PFSK-1 (cell line): ENCODE data around the gene RNF217.

ENCODE experiments used
- FOXP2 ChIP-seq: optimal IDR thresholded peaks from 2 replicates; pipeline ENCODE3; 2011; ENCODE audit warnings: borderline replicate concordance, control low read depth, inconsistent platforms; ENCODE audit not compliant: insufficient read depth; ENCODE audit errors: extremely low read length, extremely low read depth
- POLR2AphosphoS5 ChIP-seq: IDR thresholded peaks from 2 replicates; pipeline ENCODE4 v1.6.1; 2012; ENCODE audit warnings: low read depth, mild to moderate bottlenecking, control low read depth, low read length, moderate library complexity
- REST ChIP-seq, 2 experiments: IDR thresholded peaks; 2 replicates each; pipeline versions ENCODE4 v1.6.1 to v1.8.0; 2011 to 2012; ENCODE audit warnings: low read depth in 2 of 2, low read length in 2 of 2, control low read depth in 1 of 2, inconsistent platforms in 1 of 2, mild to moderate bottlenecking in 1 of 2, moderate library complexity in 1 of 2; ENCODE audit not compliant: insufficient read depth in 1 of 2
- SIN3A ChIP-seq: IDR thresholded peaks from 2 replicates; pipeline ENCODE4 v1.6.1; 2012; ENCODE audit warnings: mild to moderate bottlenecking, low read length, moderate library complexity, borderline replicate concordance; ENCODE audit not compliant: insufficient read depth
- TAF1 ChIP-seq: IDR thresholded peaks from 2 replicates; pipeline ENCODE4 v1.6.1; 2012; ENCODE audit warnings: low read length, control low read depth, borderline replicate concordance; ENCODE audit not compliant: insufficient read depth

RNF217 gene

GRCh38 chr6:124963831-124964763 lies 1.9 kb downstream of the RNF217 start:
- TF ChIP-seq POLR2AphosphoS5 (no peak), FOXP2 (no peak), SIN3A (no peak), REST (IDR thresholded peaks at IDR 0.05; ENCODE audit: insufficient read depth in 1 of 2, low read depth in 2 of 2, low read length in 2 of 2) (no peak), TAF1 (no peak)

- TF ChIP-seq POLR2AphosphoS5 (no peak), SIN3A (no peak), REST (IDR thresholded peaks at IDR 0.05; ENCODE audit: insufficient read depth in 1 of 2, low read depth in 2 of 2, low read length in 2 of 2) (no peak), FOXP2 (no peak), TAF1 (no peak)
Measured at GRCh38 chr6:124964764-124965105, 2.5 kb downstream of the RNF217 start.

DNA sequence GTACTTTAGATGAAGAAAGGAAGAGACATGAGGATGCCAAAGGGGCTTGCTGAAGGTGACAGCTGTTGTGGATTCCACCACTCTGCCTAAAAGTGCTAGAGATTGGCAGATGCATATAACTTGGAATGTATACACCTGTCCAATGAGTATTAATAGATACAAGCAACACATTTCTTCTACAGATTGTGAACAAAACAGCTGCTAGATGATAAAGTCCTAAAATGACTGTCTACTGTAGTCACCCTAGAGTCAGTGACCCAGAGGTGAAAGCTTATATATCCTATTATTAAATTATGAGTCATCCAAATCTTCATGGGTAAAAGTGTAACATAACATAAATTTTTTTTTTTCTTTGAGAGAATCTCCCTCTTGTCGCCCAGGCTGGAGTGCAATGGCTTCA lies 5.2 kb downstream of the RNF217 start:
- TF ChIP-seq POLR2AphosphoS5 (no peak), FOXP2 (no peak)

DNA sequence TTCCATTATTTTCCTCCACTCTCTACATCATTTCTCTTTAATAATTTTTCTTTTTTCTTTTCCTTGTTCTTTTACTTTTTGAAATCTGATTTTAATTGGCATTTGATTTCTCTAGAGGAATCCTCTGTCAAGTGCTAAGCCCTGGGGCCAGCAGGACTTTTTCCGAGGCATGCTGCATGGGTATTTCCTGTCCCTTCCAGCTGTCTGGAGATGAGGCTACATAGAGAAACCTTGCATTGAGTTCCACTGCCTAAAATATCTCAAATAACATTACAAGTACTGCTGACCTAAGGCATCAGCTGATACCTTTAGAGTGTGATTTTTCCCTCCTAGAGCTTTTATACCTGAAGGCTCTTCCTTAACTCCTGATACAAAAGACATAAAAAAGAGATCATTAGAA lies 6.2 kb downstream of the RNF217 start:
- TF ChIP-seq REST (IDR thresholded peaks at IDR 0.05; ENCODE audit: insufficient read depth in 1 of 2, low read depth in 2 of 2, low read length in 2 of 2) = no peak
- no peak for TF ChIP-seq TAF1
- TF ChIP-seq FOXP2 = no peak

- TF ChIP-seq SIN3A (no peak), REST (IDR thresholded peaks at IDR 0.05; ENCODE audit: insufficient read depth in 1 of 2, low read depth in 2 of 2, low read length in 2 of 2) (no peak), TAF1 (no peak), FOXP2 (no peak), POLR2AphosphoS5 (no peak)
Measured at GRCh38 chr6:124970243-124970642, 8.0 kb downstream of the RNF217 start.
